ENCODE results near the gene SYP.
A peak's percentile ranks its signal among the peaks of the same experiment; 100 is the strongest.

SYP gene

GRCh38 chrX:49199315-49199595 is 738 bp downstream of the SYP start:
- no peaks in the 10 kb centered on the region for H3K79me2 ChIP-seq (ENCODE audit: low read length)
- H3K9me3 ChIP-seq (ENCODE audit: insufficient read depth, low read length) = no peaks in the 10 kb centered on the region
- peak overlapping the region; percentile 62; the same call in 1 of the 2 replicates for H3K9ac ChIP-seq (ENCODE audit: low read length)
- no peak for TF ChIP-seq EZH2phosphoT487 (IDR thresholded peaks at IDR 0.05; ENCODE audit: low read depth)
- TF ChIP-seq CTCF (IDR thresholded peaks at IDR 0.05; ENCODE audit: low read depth, low read length) = no peak
- H3K36me3 ChIP-seq (replicated peaks; ENCODE audit: low read depth, low read length) = no peaks in the 10 kb centered on the region
- no peaks in the 10 kb centered on the region for H3K27me3 ChIP-seq (ENCODE audit: low read depth, low read length)
- no peak overlapping the region for H3K27ac ChIP-seq (ENCODE audit: low read length)
- H2AFZ ChIP-seq (ENCODE audit: low read depth, low read length) = no peak overlapping the region
- H3K4me1 ChIP-seq (ENCODE audit: low read length) = peaks cover 12% of the 10 kb centered on the region
- peak overlapping the region; percentile 85 for H3K4me3 ChIP-seq (ENCODE audit: low read length)
- H3K4me2 ChIP-seq (ENCODE audit: low read length) = peak overlapping the region; percentile 74
- H4K20me1 ChIP-seq (ENCODE audit: insufficient read depth, low read length) = no peaks in the 10 kb centered on the region

- H3K4me2 ChIP-seq (ENCODE audit: low read length) = peak overlapping the region; percentile 74
- H3K27me3 ChIP-seq (ENCODE audit: low read depth, low read length) = no peaks in the 10 kb centered on the region
- H3K9ac ChIP-seq (ENCODE audit: low read length) = no peak overlapping the region
- H3K79me2 ChIP-seq (ENCODE audit: low read length) = no peaks in the 10 kb centered on the region
- no peaks in the 10 kb centered on the region for H3K36me3 ChIP-seq (replicated peaks; ENCODE audit: low read depth, low read length)
- no peak overlapping the region for H3K27ac ChIP-seq (ENCODE audit: low read length)
- no peak overlapping the region for H2AFZ ChIP-seq (ENCODE audit: low read depth, low read length)
- no peaks in the 10 kb centered on the region for H4K20me1 ChIP-seq (ENCODE audit: insufficient read depth, low read length)
- TF ChIP-seq EZH2phosphoT487 (IDR thresholded peaks at IDR 0.05; ENCODE audit: low read depth) (no peak), CTCF (IDR thresholded peaks at IDR 0.05; ENCODE audit: low read depth, low read length) (no peak)
- peaks cover 12% of the 10 kb centered on the region for H3K4me1 ChIP-seq (ENCODE audit: low read length)
- H3K4me3 ChIP-seq (ENCODE audit: low read length) = peak overlapping the region; percentile 85
- no peaks in the 10 kb centered on the region for H3K9me3 ChIP-seq (ENCODE audit: insufficient read depth, low read length)
These were observed 1.3 kb downstream of the SYP start for GRCh38 chrX:49198540-49199314.

DNA sequence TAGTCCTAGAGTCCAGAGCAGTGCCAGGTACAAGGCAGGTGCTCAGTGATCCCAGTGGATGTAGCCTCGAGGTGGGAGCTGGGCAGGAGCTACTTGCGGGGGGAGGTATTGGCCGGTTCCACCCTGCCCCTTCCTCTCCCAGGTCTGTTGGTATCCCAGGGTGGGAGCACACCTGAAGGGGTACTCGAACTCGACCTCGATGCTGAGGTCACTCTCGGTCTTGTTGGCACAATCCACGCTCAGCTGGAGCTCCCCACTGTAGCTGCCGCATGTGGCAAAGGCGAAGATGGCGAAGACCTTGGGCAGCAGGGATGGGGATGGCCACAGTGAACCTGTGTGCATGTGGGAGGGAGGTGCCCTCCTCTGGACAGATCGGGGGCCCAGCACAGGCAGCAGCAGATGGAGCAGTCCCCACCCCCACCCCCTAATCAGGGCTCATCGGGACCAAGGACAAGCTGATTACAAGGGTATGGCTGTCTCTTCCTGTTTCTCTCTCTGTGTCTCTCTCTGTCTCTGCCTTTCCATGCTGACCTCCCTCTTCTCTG is 2.4 kb downstream of the SYP start:
- H3K27me3 ChIP-seq (ENCODE audit: low read depth, low read length) = no peaks in the 10 kb centered on the region
- H3K4me3 ChIP-seq (ENCODE audit: low read length) = no peak overlapping the region
- no peak overlapping the region for H3K9ac ChIP-seq (ENCODE audit: low read length)

More for the DNA sequence above, 2.4 kb downstream of the SYP start:
- no peaks in the 10 kb centered on the region for H3K36me3 ChIP-seq (replicated peaks; ENCODE audit: low read depth, low read length)
- H3K4me1 ChIP-seq (ENCODE audit: low read length) = peaks cover 13% of the 10 kb centered on the region
- no peaks in the 10 kb centered on the region for H4K20me1 ChIP-seq (ENCODE audit: insufficient read depth, low read length)
- no peaks in the 10 kb centered on the region for H3K9me3 ChIP-seq (ENCODE audit: insufficient read depth, low read length)
- no peak overlapping the region for H3K27ac ChIP-seq (ENCODE audit: low read length)
- H3K79me2 ChIP-seq (ENCODE audit: low read length) = no peaks in the 10 kb centered on the region
- TF ChIP-seq EZH2phosphoT487 (IDR thresholded peaks at IDR 0.05; ENCODE audit: low read depth) (no peak), CTCF (IDR thresholded peaks at IDR 0.05; ENCODE audit: low read depth, low read length) (no peak)
- H3K4me2 ChIP-seq (ENCODE audit: low read length) = no peak overlapping the region
- no peak overlapping the region for H2AFZ ChIP-seq (ENCODE audit: low read depth, low read length)
